Activated CD8-positive, alpha-beta memory T cell treated with anti-CD3 and anti-CD28 coated beads, Interleukin-2, amount 50 U/mL, for 1 hour (primary cell): ENCODE measurements around the gene PRKACA.
"Not testable (repeated sequence)": the region's sequence is repeated elsewhere in the genome, so short reads cannot be mapped to it uniquely, and the experiment has no call there.

ENCODE experiments used
- DNase-seq: peaks from one replicate; pipeline ENCODE4 v3.0.0-alpha.2; 2020; ENCODE audit errors: extremely low read depth

The PRKACA gene

GRCh38 chr19:14147797-14148605 is 30.4 kb upstream of the PRKACA start:
- no peak for DNase-seq

GRCh38 chr19:14146789-14147216 is 29.2 kb upstream of the PRKACA start:
- no peak for DNase-seq

- not testable (repeated sequence) for DNase-seq
These were observed 28.6 kb upstream of the PRKACA start for GRCh38 chr19:14146169-14146568.

DNA sequence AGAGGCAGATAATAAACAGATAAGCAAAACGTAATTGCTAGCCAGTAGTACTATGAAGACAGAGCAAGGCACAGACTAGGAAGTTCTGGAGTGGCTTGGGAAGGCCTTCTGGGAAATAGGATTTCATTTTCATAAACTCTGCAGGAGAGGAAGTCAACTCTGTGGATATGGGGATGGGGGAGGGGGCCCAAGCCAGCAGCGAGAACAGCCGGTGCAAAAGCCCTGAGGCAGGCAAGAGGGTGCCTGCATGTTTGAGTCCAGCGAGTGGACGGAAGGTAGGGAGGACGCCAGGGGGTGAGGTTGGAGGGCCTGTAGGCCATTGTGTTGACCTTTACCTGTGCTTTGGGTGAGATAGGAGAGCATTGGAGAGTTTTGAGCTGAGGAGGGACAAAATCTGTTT is 27.8 kb upstream of the PRKACA start:
- DNase-seq: no peak

DNA sequence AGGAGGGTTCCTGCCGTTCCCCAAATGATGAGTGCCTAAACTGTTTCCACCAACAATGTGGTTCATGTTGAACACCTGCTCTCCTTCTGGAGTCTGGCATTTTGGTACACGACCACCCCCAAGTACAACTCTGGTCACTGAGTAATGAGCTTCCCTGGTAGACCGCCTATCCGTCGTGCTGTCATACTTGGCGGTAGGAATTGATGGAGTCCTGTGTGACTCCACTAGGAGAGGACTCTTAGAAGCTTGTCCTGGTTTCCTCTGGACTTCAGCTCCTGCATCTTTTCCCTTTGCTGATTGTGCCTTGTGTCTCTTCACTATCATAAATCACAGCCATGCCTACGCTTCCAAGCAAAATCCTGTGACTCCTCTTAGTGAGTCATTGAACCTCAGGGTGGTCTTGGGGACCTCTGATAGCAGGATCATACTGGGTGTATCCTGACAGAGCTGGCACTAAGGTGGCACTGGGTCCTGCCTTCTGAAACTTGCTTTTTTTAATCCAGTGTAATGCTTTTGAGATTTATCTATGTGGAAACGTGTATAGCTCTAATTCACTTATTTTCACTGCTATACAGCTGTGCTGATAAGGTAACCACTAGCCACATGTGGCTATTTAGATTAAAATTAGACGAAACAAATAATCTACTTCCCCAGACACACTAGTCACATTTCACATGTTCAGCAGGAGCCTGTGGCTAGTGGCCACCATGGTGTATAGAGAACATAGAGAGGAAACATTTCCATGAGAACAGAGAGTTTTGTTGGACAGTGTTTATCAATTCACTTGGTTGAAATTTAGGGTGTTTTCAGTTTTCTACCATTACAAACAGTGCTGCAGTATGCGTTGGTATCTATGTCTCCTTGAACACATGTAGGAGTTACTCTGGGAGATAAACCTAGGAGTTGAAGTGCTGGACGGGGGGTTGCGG is 25.0 kb upstream of the PRKACA start:
- no peak for DNase-seq

DNA sequence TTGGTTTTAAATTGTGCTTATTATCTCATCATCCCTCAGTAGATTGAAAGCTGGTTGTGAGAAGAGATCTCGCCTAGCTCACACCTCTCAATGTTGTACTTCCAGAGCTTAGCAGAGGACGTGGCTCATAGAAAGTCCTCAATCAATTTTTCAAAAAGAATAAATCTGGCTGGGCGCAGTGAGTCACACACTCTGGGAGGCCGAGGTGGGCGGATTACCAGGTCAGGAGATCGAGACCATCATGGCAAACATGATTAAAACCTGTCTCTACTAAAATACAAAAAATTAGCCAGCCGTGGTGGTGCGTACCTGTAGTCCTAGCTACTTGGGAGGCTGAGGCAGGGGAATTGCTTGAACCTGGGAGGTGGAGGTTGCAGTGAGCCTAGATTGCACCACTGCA is 23.5 kb upstream of the PRKACA start:
- no peak for DNase-seq

DNA sequence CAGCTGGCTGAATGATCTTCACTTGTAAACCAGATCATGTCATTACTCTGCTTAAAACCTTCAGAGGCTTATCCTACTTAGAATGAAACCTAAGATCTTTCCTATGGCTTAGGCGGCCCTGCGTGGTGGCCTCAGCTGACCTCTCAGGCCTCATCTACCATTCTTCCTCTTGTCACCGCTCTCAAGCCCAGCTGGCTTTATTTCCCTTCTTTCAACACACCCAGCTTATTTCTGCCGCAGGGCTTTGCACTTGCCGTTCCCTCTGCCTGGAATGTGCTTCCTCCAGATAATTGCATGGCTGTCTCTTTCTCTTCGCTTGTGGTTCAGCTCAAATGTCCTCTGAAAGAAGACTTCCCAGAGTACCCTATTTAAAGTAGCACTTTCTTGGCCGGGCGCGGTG is 22.4 kb upstream of the PRKACA start:
- no peak for DNase-seq

GRCh38 chr19:14138576-14139265 is 21.2 kb upstream of the PRKACA start:
- no peak for DNase-seq

DNA sequence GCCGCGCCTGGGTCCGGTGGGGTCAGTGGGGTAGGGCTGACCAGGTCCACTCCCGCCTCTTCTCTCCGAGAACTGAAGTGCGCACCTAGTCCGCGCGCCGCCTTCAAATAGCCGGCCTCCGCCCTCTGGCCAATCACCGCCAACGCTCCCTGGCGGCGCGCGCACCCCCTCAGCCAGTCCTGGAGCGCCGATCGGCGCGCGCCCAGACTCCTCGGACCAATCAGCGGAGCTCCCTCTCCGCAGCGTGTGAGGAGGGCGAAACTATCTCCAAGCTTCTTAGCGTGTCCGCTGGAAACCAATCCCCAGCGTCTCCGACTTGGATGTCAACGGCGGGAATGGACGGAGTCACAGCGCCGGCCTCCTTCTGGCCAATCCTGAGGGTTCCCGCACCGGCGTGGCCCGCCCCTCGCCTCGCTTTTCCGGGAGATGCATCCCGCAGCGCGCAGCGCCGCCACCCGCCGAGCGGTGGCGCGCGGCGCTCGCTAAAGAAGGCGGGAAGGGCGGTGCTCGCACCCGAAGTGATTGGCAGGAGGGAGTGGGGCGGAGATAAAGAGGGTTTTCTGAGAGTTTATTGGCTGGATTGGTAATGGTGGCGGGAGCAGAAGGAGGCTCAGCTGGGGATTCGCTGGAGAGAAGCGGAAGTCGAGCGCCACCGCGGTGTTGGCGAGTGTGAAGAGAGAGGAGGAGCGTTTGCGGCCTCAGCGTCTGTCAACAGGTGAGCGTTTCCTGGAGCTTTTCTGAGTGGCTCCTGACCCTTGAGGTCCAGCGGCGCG is 19.1 kb upstream of the PRKACA start, which contains the start of gene ASF1B:
ASF1B (minus strand) TSS at position 81 of the 773 bp plus-strand sequence. CDS start 133 bp downstream, outside the sequence.
- peak; percentile 95 for DNase-seq

GRCh38 chr19:14135985-14136508 is 18.5 kb upstream of the PRKACA start:
- DNase-seq: no peak

DNA sequence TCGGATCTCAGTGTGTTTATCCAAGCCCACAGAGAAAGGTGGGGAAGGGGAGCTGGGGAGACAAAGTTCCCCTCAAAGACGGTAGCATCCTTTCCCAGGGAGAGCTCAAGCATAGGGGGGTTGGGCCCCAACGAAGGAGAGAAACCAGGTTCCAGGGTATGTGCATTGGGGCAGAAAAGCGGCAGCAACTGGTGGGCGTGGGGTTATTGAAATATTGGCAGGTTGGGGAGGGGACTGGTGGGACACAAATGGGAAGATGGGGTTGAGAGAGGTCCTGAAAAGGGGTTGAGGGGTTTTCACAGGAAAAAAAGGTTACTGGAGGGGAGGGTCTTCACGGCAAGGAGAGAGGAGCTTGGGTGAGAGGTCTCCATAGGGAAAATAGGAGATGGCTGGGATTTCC is 17.8 kb upstream of the PRKACA start:
- DNase-seq: no peak

- no peak for DNase-seq
These were observed 10.5 kb upstream of the PRKACA start for GRCh38 chr19:14127929-14128509.

DNA sequence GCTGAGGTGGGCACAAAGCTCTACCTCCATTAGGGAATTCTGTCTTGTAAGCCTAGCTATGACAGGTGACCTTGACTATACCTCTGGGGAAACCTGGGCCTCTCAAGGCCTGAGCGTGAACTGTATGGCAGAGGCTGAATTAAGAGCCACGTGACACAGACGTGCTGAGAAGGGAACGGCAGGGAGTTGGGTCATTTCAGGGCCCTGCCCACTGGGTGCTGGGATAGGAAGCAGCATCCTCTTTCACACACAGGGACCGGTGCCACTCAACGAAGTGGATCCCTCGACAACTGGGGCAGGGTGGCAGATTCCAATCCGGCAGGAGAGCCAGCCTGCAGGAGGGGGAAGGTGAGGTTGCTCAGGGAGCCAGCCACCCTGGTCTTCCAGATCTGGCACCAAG is 9.6 kb upstream of the PRKACA start:
- no peak for DNase-seq

- no peak for DNase-seq
These were observed 5.4 kb upstream of the PRKACA start for GRCh38 chr19:14122924-14123323.

DNA sequence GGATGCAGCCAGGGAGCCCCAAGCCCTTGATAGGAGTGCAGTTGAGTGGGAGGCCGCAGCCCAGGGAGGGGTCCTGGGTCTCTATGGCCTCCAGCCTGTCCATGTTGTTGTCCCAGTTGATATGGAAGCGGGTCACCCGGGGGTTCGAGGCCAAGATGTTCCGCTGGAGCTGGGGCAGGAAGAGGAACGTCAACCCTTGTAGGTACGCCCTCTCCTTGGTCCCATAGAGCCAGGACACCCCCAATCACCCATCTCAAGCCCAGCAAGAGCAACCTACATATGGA is 2.9 kb upstream of the PRKACA start:
- no peak for DNase-seq

GRCh38 chr19:14119644-14120496 is 2.3 kb upstream of the PRKACA start:
- DNase-seq: no peak

GRCh38 chr19:14119146-14119545 is 1.6 kb upstream of the PRKACA start:
- DNase-seq: no peak

- no peak for DNase-seq
These were observed 846 bp upstream of the PRKACA start for GRCh38 chr19:14118165-14119051.
